Hematopoietic multipotent progenitor cell treated with erythropoietin and hydrocortisone succinate and interleukin-3 and kit ligand, for 17 days (in vitro differentiated cells): Measurements from ENCODE around the gene SHC1.

ENCODE experiments used
- DNase-seq: peaks from one replicate; pipeline ENCODE4 v3.0.0-alpha.2; 2015; ENCODE audit warnings: low spot score

The SHC1 gene

DNA sequence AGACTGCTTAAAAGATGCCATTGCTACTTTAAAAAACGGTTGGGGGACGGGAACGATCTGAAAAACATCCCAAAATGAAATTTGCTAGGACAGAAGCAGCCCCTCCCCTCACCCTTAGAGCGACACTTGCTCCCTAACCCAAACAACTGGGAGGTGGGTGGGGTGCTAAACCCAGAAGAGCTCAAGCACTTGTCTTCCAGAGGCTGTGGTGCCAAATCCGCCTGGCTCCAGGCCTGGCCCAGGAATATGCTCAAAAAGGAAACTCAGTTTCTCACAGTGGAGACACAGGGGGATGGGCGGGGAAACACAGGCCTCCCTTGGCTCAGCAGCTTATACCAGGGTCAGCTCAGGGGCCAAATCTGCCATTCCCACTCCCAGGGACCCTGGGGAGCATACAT lies 14.0 kb downstream of the SHC1 start:
- no peak for DNase-seq

GRCh38 chr1:154955718-154956543 lies 14.6 kb downstream of the SHC1 start, which contains the start of gene PBXIP1:
Gene PBXIP1, minus strand, starts transcription at chr1:154956099. Its CDS starts 2,378 bp downstream, at chr1:154953721.
- peak; percentile 95 for DNase-seq

DNA sequence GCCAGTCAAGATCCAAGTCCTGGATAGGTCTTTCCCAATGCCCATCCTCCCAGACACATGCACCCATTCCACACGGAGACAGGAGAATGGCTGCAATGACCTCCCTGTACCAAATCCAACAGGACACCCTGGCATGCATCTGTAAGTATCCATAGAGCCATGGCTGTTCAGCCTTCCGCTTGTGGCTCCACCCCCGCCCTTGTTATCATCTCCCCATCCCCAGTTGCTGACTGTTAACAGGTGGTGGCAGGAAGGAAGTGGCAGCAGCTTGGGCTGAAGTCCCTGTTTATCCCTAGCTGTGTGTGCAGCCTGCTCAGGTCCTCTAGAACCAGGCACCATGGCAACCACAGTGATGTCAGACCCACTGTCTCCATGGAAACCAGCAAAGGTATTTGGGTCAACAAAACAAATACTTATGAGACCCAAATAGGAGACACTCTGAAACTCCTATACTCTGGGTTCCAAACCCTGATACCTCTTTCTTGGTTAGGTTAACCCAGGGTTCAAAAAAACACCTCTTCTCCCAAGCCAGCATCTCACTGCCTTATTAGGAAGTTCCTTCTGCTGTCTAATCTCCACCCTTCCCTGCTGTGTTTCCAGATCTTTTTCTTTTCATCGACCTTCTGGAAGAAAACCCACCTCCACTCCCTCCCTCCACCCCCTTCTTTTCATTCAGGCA lies 15.4 kb downstream of the SHC1 start:
- DNase-seq = peak; percentile 81

- DNase-seq = no peak
Observed at GRCh38 chr1:154954541-154954940, 16.0 kb downstream of the SHC1 start.

DNA sequence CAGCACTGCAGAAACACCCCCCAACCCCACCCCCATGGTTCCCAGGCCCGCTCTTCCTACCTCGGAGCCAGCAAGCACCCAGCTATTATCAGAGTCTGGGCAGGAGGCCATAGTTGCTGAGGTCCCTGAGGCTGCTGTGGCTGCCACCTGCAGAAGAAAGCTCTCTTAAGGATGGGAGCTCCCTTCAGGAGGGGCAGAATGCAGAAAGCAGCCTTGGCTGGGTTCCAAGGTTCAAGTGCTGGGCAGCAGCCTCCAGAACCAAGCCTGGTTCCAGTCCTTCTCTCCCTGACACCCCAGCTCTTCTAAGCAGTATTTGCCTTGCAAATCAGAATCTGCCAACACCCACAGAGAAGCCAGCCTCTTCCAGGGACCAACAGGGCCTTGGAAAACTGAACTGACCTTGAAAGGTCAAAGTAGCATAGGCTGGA lies 16.9 kb downstream of the SHC1 start:
- no peak for DNase-seq

- no peak for DNase-seq
Observed at GRCh38 chr1:154952664-154953063, 17.9 kb downstream of the SHC1 start.

- no peak for DNase-seq
Observed at GRCh38 chr1:154951901-154952657, 18.5 kb downstream of the SHC1 start.

- no peak for DNase-seq
Observed at GRCh38 chr1:154948079-154948478, 22.5 kb downstream of the SHC1 start.

GRCh38 chr1:154945962-154946850 lies 24.3 kb downstream of the SHC1 start:
- no peak for DNase-seq

GRCh38 chr1:154945160-154945961 lies 25.2 kb downstream of the SHC1 start:
- no peak for DNase-seq

DNA sequence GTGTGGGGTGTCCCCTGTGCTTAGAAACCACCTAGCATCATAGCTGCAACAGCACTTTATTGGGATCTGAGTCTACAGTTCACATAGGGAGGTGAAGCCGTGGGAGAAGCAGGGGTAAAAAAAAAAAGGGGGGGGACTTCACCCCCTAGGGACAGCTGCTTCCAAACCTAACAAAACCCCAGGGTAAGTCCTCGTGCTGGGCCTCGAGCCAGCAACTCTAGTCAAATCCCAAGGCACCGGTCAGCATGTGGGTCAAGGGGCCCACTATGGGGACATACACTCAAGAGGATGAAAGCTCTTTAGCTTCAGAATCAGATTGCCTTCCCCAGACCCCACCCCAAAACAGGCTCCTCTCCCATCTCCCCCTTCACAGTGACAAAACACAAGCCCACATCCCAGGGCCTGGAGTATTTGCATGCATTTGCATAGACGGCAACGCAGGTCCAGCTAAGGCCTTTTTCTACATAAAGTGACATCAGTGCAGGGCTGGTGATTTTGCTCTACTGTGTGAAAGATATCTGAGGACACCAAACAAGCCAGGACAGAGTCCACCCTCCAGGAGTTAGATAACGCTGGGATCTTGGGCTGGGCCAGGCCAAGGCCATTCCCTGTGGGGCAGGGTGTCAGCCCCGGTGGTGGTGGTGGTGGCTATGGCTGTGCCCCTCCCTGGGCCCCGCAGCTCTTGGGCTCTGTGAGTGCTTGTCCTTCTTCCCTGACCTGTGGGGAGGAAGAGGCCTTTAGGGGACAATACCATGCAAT lies 26.0 kb downstream of the SHC1 start:
- no peak for DNase-seq

DNA sequence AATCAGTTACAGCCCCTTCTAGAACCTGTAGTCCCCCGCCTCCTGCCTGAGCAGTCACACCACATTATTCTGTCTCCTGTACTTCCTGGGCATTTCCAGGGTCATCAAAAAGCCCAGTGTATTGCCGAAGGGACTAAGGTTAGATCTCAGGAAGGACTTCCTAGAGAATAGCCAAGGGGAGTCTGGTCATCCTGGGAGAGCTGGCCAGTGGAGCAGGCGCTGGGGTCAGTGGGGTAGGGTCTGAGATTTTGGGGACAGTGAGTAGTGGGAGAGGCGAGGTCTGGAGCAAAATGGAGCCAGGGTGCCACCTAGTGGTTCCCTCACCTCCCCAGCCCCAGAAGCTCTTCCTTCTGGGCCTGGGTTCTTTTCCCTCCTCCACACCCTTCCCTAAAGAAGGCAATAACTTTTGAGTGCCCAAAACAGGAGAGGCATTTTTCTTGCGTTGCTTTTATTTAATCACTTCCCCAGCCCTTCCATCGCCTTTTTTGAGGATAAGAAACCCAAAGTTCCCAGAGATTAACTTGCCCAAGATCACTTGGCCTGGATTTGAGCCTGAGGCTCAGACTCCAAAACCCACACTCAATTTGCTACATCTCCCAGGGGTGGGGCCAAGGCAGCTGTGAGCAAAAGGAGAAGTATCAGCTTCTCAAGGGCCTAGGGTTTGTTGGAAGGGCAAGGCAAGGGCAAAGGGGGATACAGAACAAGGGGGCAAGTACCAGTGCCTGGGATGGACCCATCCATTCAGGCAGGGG lies 26.7 kb downstream of the SHC1 start:
- peak; percentile 64 for DNase-seq

GRCh38 chr1:154941333-154942013 lies 29.1 kb downstream of the SHC1 start:
- DNase-seq = no peak

DNA sequence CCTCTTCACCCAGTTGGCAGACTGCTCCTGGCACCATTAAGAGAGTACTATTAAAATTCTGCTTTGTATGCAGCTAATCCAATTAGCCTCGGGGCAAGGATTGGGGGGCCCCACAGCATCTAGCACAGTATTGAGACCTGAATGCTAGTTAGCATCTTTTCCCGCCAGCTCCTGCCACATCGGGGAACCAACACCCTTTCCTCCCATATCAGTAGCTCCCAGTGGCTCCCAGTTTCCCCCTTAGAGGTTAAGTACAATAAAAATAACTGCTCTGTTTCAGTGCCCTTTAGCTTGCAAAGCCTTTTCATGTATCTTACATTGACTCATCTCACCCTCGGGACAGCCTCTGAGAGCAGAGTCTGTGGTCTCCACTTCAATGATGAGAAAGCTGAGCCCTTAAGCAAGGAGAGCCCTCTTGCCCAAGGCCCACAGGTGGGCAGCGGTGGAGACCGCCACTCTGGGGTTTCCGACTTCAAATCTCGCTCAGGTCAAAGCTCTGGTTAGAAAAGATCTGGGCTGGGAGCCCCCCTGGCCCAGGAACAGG lies 29.8 kb downstream of the SHC1 start:
- DNase-seq = no peak

GRCh38 chr1:154940213-154940560 lies 30.4 kb downstream of the SHC1 start:
- no peak for DNase-seq

DNA sequence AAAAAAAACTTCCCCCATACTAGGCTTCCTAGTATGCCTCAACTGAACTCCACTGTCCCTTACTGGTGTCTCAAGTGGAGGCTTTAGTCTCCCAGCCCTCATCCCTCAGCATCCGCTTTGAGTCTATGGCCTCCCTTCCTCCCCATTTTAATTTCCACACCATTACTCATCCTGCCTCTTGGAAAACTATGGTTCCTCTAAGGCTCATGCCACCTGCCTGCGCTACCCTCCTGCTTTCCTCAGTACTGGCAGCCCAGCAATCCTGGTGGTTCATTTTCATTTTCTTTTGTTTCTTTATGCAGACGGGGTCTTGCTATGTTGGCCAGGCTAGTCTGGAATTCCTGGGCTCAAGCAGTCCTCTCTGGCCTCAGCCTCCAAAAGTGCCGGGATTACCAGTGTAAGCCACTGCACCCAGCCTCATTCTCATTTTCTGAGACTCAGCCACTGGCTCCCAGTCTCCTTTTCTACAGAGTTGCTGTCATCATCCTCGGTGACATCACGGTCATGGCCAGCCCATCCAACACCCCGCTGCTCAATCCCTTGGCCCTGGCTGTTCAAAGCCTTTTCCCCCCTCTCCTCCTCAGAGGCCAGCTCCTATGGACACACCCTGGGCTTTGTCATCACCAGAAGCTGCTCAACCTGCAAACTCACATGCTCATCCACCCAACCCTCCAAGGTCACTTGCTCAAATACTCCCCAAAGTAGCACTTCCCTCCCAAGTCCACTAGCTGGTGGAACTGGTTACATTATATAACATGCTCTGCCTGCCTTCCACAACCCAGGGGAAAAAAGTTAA lies 31.7 kb downstream of the SHC1 start:
- no peak for DNase-seq

GRCh38 chr1:154937988-154938386 lies 32.6 kb downstream of the SHC1 start:
- DNase-seq = no peak
